ENCODE data around the gene PCDHA13. TPM values are rescaled to one million over a fixed set of nuclear protein-coding genes. Genes with fewer than 3 reads are reported as not detected.
A peak's percentile ranks its signal among the peaks of the same experiment; 100 is the strongest.
"Not testable (repeated sequence)": the region's sequence is repeated elsewhere in the genome, so short reads cannot be mapped to it uniquely, and the experiment has no call there.

The PCDHA13 gene
- total RNA-seq, 1 donor from 2014 or later = 0.97 TPM

- intact Hi-C loops (cut with DNase I) = no loop called here
- Histone ChIP-seq H3K4me3 (no peak within 1 kb of the TSS), H3K36me3 (no peaks in the 10 kb centered on the region), H3K27me3 (ENCODE audit: low read depth) (peaks cover 23% of the 10 kb centered on the region), H3K9me3 (peaks cover 13% of the 10 kb centered on the region), H3K27ac (no peak within 1 kb of the TSS), H3K4me1 (no peaks in the 10 kb centered on the region)
- no peak for DNase-seq
- no peak for ATAC-seq
- peak; percentile 10 for TF ChIP-seq CTCF (IDR thresholded peaks at IDR 0.05)
Measured at GRCh38 chr5:140840978-140841962, 40.7 kb upstream of the PCDHA13 start, which contains the start of gene PCDHA8. PCDHA8 (plus strand) TSS chr5:140841187; CDS start chr5:140841322, 135 bp downstream.

- DNase-seq (no peak), ATAC-seq (no peak)
- Histone ChIP-seq H3K27ac (no peak overlapping the region), H3K9me3 (peaks cover 13% of the 10 kb centered on the region), H3K4me1 (no peaks in the 10 kb centered on the region), H3K27me3 (ENCODE audit: low read depth) (peaks cover 21% of the 10 kb centered on the region), H3K4me3 (no peak overlapping the region), H3K36me3 (no peaks in the 10 kb centered on the region)
- TF ChIP-seq CTCF (IDR thresholded peaks at IDR 0.05) = no peak
- intact Hi-C loops (cut with DNase I) = no loop called here
Measured at GRCh38 chr5:140842798-140843733, 38.9 kb upstream of the PCDHA13 start.

- H3K27ac ChIP-seq; H3K36me3 ChIP-seq; ATAC-seq; intact Hi-C loops (cut with DNase I); H3K9me3 ChIP-seq; H3K4me3 ChIP-seq; H3K4me1 ChIP-seq; DNase-seq: not testable (repeated sequence)
- peaks cover 25% of the 10 kb centered on the region for H3K27me3 ChIP-seq (ENCODE audit: low read depth)
Measured at GRCh38 chr5:140848139-140849102, 33.5 kb upstream of the PCDHA13 start, which contains the start of gene PCDHA9. PCDHA9 (plus strand) TSS chr5:140848382; CDS start chr5:140848496, 114 bp downstream.

GRCh38 chr5:140849831-140850634, 31.9 kb upstream of the PCDHA13 start:
- H3K4me1 ChIP-seq; H3K4me3 ChIP-seq; H3K9me3 ChIP-seq; ATAC-seq; H3K27ac ChIP-seq; H3K36me3 ChIP-seq; intact Hi-C loops (cut with DNase I); DNase-seq: not testable (repeated sequence)
- H3K27me3 ChIP-seq (ENCODE audit: low read depth) = peaks cover 22% of the 10 kb centered on the region

- peak; percentile 16 for TF ChIP-seq CTCF (IDR thresholded peaks at IDR 0.05)
- H3K27ac ChIP-seq = no peak within 1 kb of the TSS
- no peaks in the 10 kb centered on the region for H3K4me1 ChIP-seq
- intact Hi-C loops (cut with DNase I) = no loop called here
- no peaks in the 10 kb centered on the region for H3K36me3 ChIP-seq
- H3K27me3 ChIP-seq (ENCODE audit: low read depth) = no peaks in the 10 kb centered on the region
- H3K4me3 ChIP-seq = peak within 1 kb of the TSS; percentile 32
- H3K9me3 ChIP-seq = peaks cover 3% of the 10 kb centered on the region
- ATAC-seq (no peak), DNase-seq (no peak)
Measured at GRCh38 chr5:140855772-140856674, 25.9 kb upstream of the PCDHA13 start, which contains the start of gene PCDHA10. PCDHA10 (plus strand) TSS chr5:140855897; CDS start chr5:140856049, 152 bp downstream.

All from lower lobe of right lung (tissue), 2 donors.